ENCODE measurements around the gene LTB4R2.

The LTB4R2 gene

DNA sequence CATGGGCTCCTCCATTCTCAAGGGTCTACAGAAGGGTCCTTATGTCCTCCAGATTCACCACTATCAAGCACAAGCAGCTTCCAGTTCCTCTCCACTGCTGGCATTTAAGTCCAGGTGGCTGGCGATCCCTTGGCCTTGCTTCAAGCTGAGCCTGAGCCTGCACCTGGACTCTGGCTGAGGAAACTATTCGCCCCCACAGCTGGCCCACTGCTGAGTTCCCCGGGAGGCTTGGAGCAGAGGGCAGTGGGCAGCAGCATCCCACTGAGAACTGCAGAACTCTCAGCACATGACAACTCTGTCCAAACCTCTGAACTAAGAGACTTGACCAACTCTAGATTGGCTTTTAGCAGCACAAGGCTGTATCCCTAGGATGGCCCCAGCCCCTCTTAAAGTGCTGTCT, 27.2 kb upstream of the LTB4R2 start:
- no peak overlapping the region for H3K4me3 ChIP-seq (replicated peaks; ENCODE audit: low read depth, low read length)
- TF ChIP-seq, protein P1, sequence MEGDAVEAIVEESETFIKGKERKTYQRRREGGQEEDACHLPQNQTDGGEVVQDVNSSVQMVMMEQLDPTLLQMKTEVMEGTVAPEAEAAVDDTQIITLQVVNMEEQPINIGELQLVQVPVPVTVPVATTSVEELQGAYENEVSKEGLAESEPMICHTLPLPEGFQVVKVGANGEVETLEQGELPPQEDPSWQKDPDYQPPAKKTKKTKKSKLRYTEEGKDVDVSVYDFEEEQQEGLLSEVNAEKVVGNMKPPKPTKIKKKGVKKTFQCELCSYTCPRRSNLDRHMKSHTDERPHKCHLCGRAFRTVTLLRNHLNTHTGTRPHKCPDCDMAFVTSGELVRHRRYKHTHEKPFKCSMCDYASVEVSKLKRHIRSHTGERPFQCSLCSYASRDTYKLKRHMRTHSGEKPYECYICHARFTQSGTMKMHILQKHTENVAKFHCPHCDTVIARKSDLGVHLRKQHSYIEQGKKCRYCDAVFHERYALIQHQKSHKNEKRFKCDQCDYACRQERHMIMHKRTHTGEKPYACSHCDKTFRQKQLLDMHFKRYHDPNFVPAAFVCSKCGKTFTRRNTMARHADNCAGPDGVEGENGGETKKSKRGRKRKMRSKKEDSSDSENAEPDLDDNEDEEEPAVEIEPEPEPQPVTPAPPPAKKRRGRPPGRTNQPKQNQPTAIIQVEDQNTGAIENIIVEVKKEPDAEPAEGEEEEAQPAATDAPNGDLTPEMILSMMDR (IDR thresholded peaks at IDR 0.05; ENCODE audit: low read length, missing control alignments): no peak
- DNase-seq (ENCODE audit: low read depth): no peak

DNA sequence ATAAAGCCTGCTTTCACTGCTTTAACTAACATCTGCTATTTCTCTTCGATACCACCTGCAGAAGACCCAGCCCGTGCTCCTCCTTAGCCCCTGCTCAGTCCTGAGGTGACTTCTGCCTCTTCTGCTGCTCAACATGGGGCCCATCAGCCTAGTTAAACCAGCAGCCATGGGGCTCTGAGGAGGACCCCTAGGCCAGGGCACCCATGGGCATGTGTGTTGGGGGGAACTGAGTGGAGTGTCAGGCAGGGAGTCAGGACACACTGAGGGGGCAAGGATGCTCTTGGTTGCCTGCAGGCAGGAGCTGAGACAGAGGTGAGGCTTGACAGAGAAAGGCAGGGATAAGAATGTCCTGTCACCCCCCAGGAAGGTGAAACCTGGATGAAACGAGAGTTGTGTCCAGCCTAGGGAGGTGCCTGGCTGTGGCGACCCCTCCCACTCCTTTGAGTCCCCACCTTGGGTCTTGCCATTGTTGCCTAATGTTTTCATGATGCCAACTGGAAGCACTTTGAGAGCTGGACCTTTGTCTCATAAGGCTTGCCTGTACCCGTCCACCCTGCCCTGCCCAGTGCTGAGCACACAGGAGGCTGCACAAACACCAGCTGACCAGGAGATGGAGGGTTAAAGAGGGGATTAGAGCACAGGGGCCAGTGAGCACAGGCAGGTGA, 26.0 kb upstream of the LTB4R2 start:
- DNase-seq (ENCODE audit: low read depth): no peak
- H3K4me3 ChIP-seq (replicated peaks; ENCODE audit: low read depth, low read length): no peak overlapping the region
- TF ChIP-seq, protein P1 (IDR thresholded peaks at IDR 0.05; ENCODE audit: low read length, missing control alignments): no peak

DNA sequence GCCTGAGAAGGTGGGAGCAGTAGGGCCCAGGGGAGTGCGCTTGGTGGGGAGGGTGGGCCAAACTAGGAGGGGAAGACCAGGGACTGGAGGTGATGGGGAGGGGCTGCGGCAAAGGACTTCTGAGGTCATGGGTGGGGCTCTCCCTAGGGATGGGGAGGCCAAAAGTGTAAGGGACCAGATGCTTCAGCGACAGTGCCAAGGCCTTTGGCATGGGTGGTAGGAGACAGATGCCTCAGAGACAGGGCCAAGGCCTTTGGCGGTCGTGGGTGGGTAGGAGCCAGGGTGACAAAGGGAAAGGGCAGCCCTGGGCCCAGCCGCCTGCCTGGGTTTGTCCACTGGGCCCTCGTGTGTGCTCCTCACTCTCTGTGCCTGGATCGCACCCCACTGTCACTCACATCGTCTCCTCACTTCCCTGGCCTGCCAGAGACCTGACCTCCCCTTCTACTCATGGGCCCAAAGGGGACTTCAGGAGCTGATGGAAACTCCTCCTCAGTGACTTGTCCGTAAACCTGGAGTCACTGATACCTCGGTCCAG, 25.4 kb upstream of the LTB4R2 start:
- TF ChIP-seq, protein P1 (IDR thresholded peaks at IDR 0.05; ENCODE audit: low read length, missing control alignments): no peak
- DNase-seq (ENCODE audit: low read depth): no peak
- H3K4me3 ChIP-seq (replicated peaks; ENCODE audit: low read depth, low read length): no peak overlapping the region

DNA sequence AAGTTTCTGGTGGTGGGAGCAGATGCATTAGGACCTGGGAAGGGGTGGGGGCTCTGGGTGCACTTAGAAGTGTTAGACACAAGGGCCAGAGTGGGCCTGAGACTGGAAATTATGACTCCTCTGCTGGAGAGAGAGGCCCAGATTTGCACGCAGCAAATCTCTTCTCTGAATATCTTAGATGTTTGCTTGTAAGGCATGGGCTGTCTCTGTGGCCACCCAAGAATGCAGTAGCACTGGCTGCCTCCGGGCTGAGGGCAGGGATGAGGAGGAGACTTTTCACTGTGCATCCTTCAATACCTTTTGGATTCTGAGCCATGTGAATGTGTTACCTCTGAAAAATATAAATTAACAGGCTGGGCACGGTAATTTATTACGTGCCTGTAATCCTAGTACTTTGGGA, 24.6 kb upstream of the LTB4R2 start:
- TF ChIP-seq, protein P1 (IDR thresholded peaks at IDR 0.05; ENCODE audit: low read length, missing control alignments): no peak
- H3K4me3 ChIP-seq (replicated peaks; ENCODE audit: low read depth, low read length): no peak overlapping the region
- no peak for DNase-seq (ENCODE audit: low read depth)

DNA sequence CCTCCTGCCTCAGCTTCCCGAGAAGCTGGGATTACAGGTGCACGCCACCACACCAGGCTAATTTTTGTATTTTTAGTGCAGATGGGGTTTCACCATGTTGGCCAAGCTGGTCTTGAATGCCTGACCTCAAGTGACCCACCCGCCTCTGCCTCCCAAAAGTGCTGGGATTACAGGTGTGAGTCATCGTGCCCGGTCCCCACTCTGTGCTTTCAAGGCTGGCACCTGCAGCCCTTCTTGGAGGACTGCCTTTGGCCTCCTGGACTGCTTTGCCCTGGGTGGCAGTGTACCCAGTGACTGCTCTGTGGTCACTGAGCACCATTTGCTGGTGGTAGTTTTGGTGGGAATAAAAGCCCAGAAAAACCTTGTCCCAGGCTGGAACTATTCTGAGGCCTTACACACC, 22.9 kb upstream of the LTB4R2 start:
- no peak for DNase-seq (ENCODE audit: low read depth)
- TF ChIP-seq, protein P1 (IDR thresholded peaks at IDR 0.05; ENCODE audit: low read length, missing control alignments): no peak

DNA sequence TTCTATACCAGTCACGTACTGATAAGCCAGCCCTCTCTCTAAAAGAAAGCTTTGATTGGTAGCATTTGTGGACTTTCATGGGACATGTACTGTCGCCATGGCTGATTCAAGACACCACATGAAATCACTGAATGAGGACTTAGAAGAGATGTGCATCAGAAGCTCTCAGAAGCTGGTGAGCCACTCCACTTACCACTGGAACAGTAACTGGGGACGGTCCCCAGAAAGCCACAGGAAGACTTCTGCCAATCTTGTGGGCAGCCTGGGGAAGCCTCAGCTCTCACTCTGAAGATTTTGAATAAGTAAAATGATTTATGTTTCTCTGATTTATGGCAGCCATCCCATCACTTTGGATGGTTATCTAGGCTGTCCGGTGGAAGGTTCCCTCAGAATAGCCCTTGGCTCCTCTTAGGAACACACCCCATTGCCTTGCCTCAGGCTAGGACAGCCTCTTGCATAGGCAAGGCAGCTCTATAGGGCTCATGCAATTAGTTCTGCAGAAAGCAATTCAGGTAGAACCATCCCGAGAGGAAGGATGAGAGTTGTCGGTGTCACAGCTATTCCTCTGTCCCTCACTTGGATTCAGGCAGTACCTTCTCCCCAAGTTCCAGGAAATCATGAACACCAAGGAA, 20.2 kb upstream of the LTB4R2 start:
- DNase-seq (ENCODE audit: low read depth): no peak
- H3K4me3 ChIP-seq (replicated peaks; ENCODE audit: low read depth, low read length): no peak overlapping the region
- TF ChIP-seq, protein P1 (IDR thresholded peaks at IDR 0.05; ENCODE audit: low read length, missing control alignments): no peak

More for the DNA sequence above, 22.9 kb upstream of the LTB4R2 start:
- no peak overlapping the region for H3K4me3 ChIP-seq (replicated peaks; ENCODE audit: low read depth, low read length)
